ENCODE data around the gene TMEM9. TPM values are rescaled to one million over a fixed set of nuclear protein-coding genes. Genes with fewer than 3 reads are reported as not detected.
"Not testable (repeated sequence)": the region's sequence is repeated elsewhere in the genome, so short reads cannot be mapped to it uniquely, and the experiment has no call there.

Gene TMEM9
- total RNA-seq, 1 experiment from 2014 or later, result 140 TPM

- no peak for DNase-seq (ENCODE audit: low spot score)
Observed at GRCh38 chr1:201173736-201174135, 19.5 kb upstream of the TMEM9 start.

GRCh38 chr1:201172999-201173610, 18.8 kb upstream of the TMEM9 start:
- no peak for DNase-seq (ENCODE audit: low spot score)

GRCh38 chr1:201172326-201172725, 18.1 kb upstream of the TMEM9 start:
- no peak for DNase-seq (ENCODE audit: low spot score)

- no peak for DNase-seq (ENCODE audit: low spot score)
Observed at GRCh38 chr1:201171063-201172036, 17.1 kb upstream of the TMEM9 start.

- peak; percentile 96 for DNase-seq (ENCODE audit: low spot score)
Observed at GRCh38 chr1:201170533-201171062, 16.3 kb upstream of the TMEM9 start.

- DNase-seq (ENCODE audit: low spot score), result no peak
Observed at GRCh38 chr1:201169971-201170532, 15.8 kb upstream of the TMEM9 start.

GRCh38 chr1:201169203-201169602, 14.9 kb upstream of the TMEM9 start:
- no peak for DNase-seq (ENCODE audit: low spot score)

- DNase-seq (ENCODE audit: low spot score), result no peak
Observed at GRCh38 chr1:201167041-201167991, 13.0 kb upstream of the TMEM9 start.

GRCh38 chr1:201164645-201165044, 10.4 kb upstream of the TMEM9 start:
- DNase-seq (ENCODE audit: low spot score), result no peak

- no peak for DNase-seq (ENCODE audit: low spot score)
Observed at GRCh38 chr1:201163707-201164106, 9.4 kb upstream of the TMEM9 start.

GRCh38 chr1:201163036-201163435, 8.8 kb upstream of the TMEM9 start:
- not testable (repeated sequence) for DNase-seq (ENCODE audit: low spot score)

GRCh38 chr1:201157949-201158348, 3.7 kb upstream of the TMEM9 start:
- DNase-seq (ENCODE audit: low spot score), result no peak

- no peak for DNase-seq (ENCODE audit: low spot score)
Observed at GRCh38 chr1:201156819-201157218, 2.5 kb upstream of the TMEM9 start.

- DNase-seq (ENCODE audit: low spot score), result no peak
Observed at GRCh38 chr1:201156346-201156745, 2.1 kb upstream of the TMEM9 start.

- DNase-seq (ENCODE audit: low spot score), result no peak
Observed at GRCh38 chr1:201155354-201155753, 1.1 kb upstream of the TMEM9 start.

GRCh38 chr1:201153474-201154388, 543 bp downstream of the TMEM9 start:
- DNase-seq (ENCODE audit: low spot score), result no peak

- peak; percentile 58 for DNase-seq (ENCODE audit: low spot score)
Observed at GRCh38 chr1:201149400-201149799, 4.9 kb downstream of the TMEM9 start.

- DNase-seq (ENCODE audit: low spot score), result no peak
Observed at GRCh38 chr1:201147396-201148015, 6.8 kb downstream of the TMEM9 start.

- DNase-seq (ENCODE audit: low spot score), result no peak
Observed at GRCh38 chr1:201146626-201147390, 7.5 kb downstream of the TMEM9 start.

Data from HT-29 (cell line).